A549 (cell line): ENCODE data around the gene ACTMAP. TPM values are rescaled to one million over a fixed set of nuclear protein-coding genes. Genes with fewer than 3 reads are reported as not detected.
A peak's percentile ranks its signal among the peaks of the same experiment; 100 is the strongest.

Source experiments
- ATAC-seq, 2 experiments: fragments of 200-7000 bp in 1 of 2; fragments of >200 bp in 1 of 2; cut with Nextera tagmentation in 1 of 2; cut with Tn5 transposase in 1 of 2; 3 replicates each; pipeline versions ENCODE4 v1.8.0 to v1.9.1; 2018 to 2020; ENCODE audit warnings: mild to moderate bottlenecking in 1 of 2, moderate library complexity in 1 of 2
- CTCF ChIA-PET: fragments of 300-600 bp; sonication (Branson Sonifier 250); formaldehyde crosslinking; extraction: SDS; loops from one replicate; lab custom pipeline; 2021; ENCODE audit warnings: antibody characterized with exemption, inconsistent platforms; lab: Yijun Ruan, JAX
- POLR2A ChIA-PET: fragments of 350-600 bp; formaldehyde crosslinking; extraction: SDS; loops from one replicate; lab custom pipeline; 2021; ENCODE audit warnings: antibody characterized with exemption, inconsistent platforms; lab: Yijun Ruan, JAX
- DNase-seq, 2 experiments: peaks; one replicate each; pipeline versions ENCODE4 v3.0.0 to v3.0.0-alpha.2; 2011 to 2016; ENCODE audit warnings: low read depth in 1 of 2, low spot score in 1 of 2
- FAIRE-seq: peaks from 2 replicates; lab custom pipeline; 2011; peaks lifted over from hg19 to GRCh38; lab: Jason Lieb, UNC
- H3K27ac ChIP-seq, 2 experiments: fragments of >200 bp; sonication (Bioruptor Twin); formaldehyde crosslinking; 3 replicates each; pipeline ENCODE4 v1.5.1; 2016 to 2017
- H3K4me1 ChIP-seq: fragments of >200 bp; sonication (Bioruptor Twin); formaldehyde crosslinking; 3 replicates; pipeline ENCODE4 v1.6.1; 2016
- H3K4me2 ChIP-seq: fragments of >200 bp; sonication (Bioruptor Twin); formaldehyde crosslinking; 3 replicates; pipeline ENCODE4 v1.6.1; 2016
- H3K4me3 ChIP-seq: fragments of >200 bp; sonication (Bioruptor Twin); formaldehyde crosslinking; 3 replicates; pipeline ENCODE4 v1.5.1; 2016
- H3K9me3 ChIP-seq: fragments of >200 bp; sonication (Bioruptor Twin); formaldehyde crosslinking; 3 replicates; pipeline ENCODE4 v1.6.1; 2016
- CBX2 ChIP-seq: fragments of 200-600 bp; sonication (generic); IDR thresholded peaks from 2 replicates; pipeline ENCODE4 v1.6.1; 2016; ENCODE audit warnings: low read depth, mild to moderate bottlenecking, borderline replicate concordance
- CEBPB ChIP-seq, 2 experiments: fragments of >200 bp in 1 of 2; sonication (Bioruptor Twin) in 1 of 2; formaldehyde crosslinking in 1 of 2; IDR thresholded peaks; 2 replicates each; pipeline ENCODE4 v1.6.1; 2012 to 2016
- EHF ChIP-seq: fragments of 250-450 bp; sonication (Bioruptor Pico); IDR thresholded peaks from 2 replicates; pipeline ENCODE4 v1.5.0; 2020; ENCODE audit warnings: mild to moderate bottlenecking
- EHMT2 ChIP-seq: fragments of 200-600 bp; sonication (generic); IDR thresholded peaks from 2 replicates; pipeline ENCODE4 v1.6.1; 2016; ENCODE audit warnings: antibody characterized with exemption, low read depth, mild to moderate bottlenecking, moderate library complexity
- FOSL2 ChIP-seq, 2 experiments: fragments of 450-650 bp in 1 of 2; fragments of >200 bp in 1 of 2; sonication (Bioruptor Twin) in 1 of 2; formaldehyde crosslinking; IDR thresholded peaks; 2 replicates each; pipeline versions ENCODE4 v1.5.0 to v1.6.1; 2016 to 2020; ENCODE audit warnings: mild to moderate bottlenecking in 1 of 2, moderate library complexity in 1 of 2
- FOXS1 ChIP-seq: fragments of 250-450 bp; sonication (Bioruptor Pico); IDR thresholded peaks from 2 replicates; pipeline ENCODE4 v1.5.0; 2020; ENCODE audit warnings: mild to moderate bottlenecking, moderate library complexity
- HOXB13 ChIP-seq: fragments of 250-450 bp; sonication (Bioruptor Pico); IDR thresholded peaks from 2 replicates; pipeline ENCODE4 v1.5.0; 2020; ENCODE audit warnings: low read depth, mild to moderate bottlenecking, moderate library complexity
- HOXB5 ChIP-seq: fragments of 250-450 bp; sonication (Bioruptor Pico); IDR thresholded peaks from 2 replicates; pipeline ENCODE4 v1.5.0; 2020; ENCODE audit warnings: mild to moderate bottlenecking, moderate library complexity
- MYC ChIP-seq: IDR thresholded peaks from 2 replicates; pipeline ENCODE4 v1.6.1; 2012; ENCODE audit warnings: mild to moderate bottlenecking, inconsistent platforms, low read length, improper control_type of control experiment, borderline replicate concordance
- NFE2L2 ChIP-seq: fragments of 150-350 bp; conservative IDR thresholded peaks from 2 replicates; pipeline ENCODE4 v1.6.1; 2014; ENCODE audit warnings: low read length
- PHF8 ChIP-seq: fragments of 200-600 bp; sonication (generic); IDR thresholded peaks from 2 replicates; pipeline ENCODE4 v1.6.1; 2016; ENCODE audit warnings: low read depth, mild to moderate bottlenecking, antibody characterized with exemption, moderate library complexity, borderline replicate concordance
- POLR2A ChIP-seq: IDR thresholded peaks from 2 replicates; pipeline ENCODE4 v1.6.1; 2012; ENCODE audit warnings: mild to moderate bottlenecking, low read length
- TFCP2L1 ChIP-seq: fragments of 250-450 bp; sonication (Bioruptor Pico); IDR thresholded peaks from 2 replicates; pipeline ENCODE4 v1.5.0; 2021; ENCODE audit warnings: mild to moderate bottlenecking
- TP53 ChIP-seq: fragments of 250-450 bp; sonication (Bioruptor Pico); IDR thresholded peaks from 2 replicates; pipeline ENCODE4 v1.5.0; 2021; ENCODE audit warnings: mild to moderate bottlenecking, moderate library complexity
- ZFP36 ChIP-seq: fragments of 450-650 bp; IDR thresholded peaks from 2 replicates; pipeline ENCODE4 v1.6.1; 2014; ENCODE audit warnings: borderline replicate concordance; ENCODE audit not compliant: partially characterized antibody
- WGBS: methylation state at CpG from one replicate; pipeline ENCODE4 v1.1.6; 2017; ENCODE audit errors: missing lambda C conversion rate; 5-methylcytosine and 5-hydroxymethylcytosine counted together
- polyA plus RNA-seq, 4 experiments: library from polyadenylated mRNA; depleted of rRNA in 3 of 4; stranded (reverse); fragments of >200 nt; fragmentation: RNase III in 1 of 4; extraction: RNeasy Plus Mini Kit Qiagen cat#74134 plus additional on column Dnase treatment in 1 of 4; gene quantifications; 2 replicates in 3 of 4; 3 replicates in 1 of 4; pipeline ENCODE4 v1.2.3, GENCODE V29; 2011 to 2017
- TF ChIP-seq, protein P1 (sequence below): fragments of >200 bp; sonication (Bioruptor Twin); formaldehyde crosslinking; IDR thresholded peaks from 3 replicates; pipeline ENCODE4 v1.6.1; 2016
- TF ChIP-seq, protein P2 (sequence below): fragments of >200 bp; sonication (Bioruptor Twin); formaldehyde crosslinking; IDR thresholded peaks from 3 replicates; pipeline ENCODE4 v1.5.1; 2016
- TF ChIP-seq, protein P3 (sequence below): fragments of 150-350 bp; IDR thresholded peaks from 2 replicates; pipeline ENCODE4 v1.6.1; 2014; ENCODE audit warnings: low read depth, mild to moderate bottlenecking, low read length
- TF ChIP-seq, protein P4 (sequence below): fragments of 250-450 bp; sonication (Bioruptor Pico); IDR thresholded peaks from 2 replicates; pipeline ENCODE4 v1.5.0; 2021; ENCODE audit warnings: mild to moderate bottlenecking, moderate library complexity, borderline replicate concordance
- TF ChIP-seq, protein P5 (sequence below): fragments of >200 bp; sonication (Bioruptor Twin); formaldehyde crosslinking; IDR thresholded peaks from 2 replicates; pipeline ENCODE4 v1.6.1; 2016

The ACTMAP gene
- polyA plus RNA-seq, 2 of the 4 experiments (the other 2 are of a cell fraction): 7.8 to 14.8 TPM

DNA sequence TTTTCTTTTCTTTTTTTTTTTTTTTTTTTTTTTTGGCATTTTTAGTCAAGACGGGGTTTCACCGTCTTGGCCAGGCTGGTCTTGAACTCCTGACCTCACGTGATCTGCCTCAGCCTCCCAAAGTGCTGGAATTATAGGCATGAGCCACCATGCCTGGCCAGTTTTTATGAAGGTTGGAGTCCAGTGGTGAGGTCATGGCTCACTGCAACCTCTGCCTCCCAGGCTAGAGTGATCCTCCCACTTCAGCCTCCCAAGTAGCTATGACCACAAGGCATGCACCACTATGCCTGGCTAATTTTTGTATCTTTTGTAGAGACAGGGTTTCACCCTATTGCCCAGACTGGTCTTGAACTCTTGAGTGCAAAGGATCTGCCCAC is 5.0 kb upstream of the ACTMAP start:
- Histone ChIP-seq H3K4me3 (no peak overlapping the region), H3K27ac (peak overlapping the region in 1 of 2 experiments; percentile 60; a peak in 1 of 6 replicates), H3K9me3 (no peaks in the 10 kb centered on the region), H3K4me2 (peak overlapping the region; percentile 64), H3K4me1 (peaks cover 40% of the 10 kb centered on the region)
- 100% methylated on average over 3 of the region's 3 CpGs for WGBS
- DNase-seq (no peak), FAIRE-seq (no peak), ATAC-seq (no peak)
- POLR2A ChIA-PET: interaction anchor here (0.6 to 2.4 kb wide), 5 partner anchors 23 to 92 kb away, joined by 3 to 17 read pairs (median 11); partner anchors contain the start of genes COQ8B, ITPKC and RAB4B
- CTCF ChIA-PET: interaction anchor here (0.6 to 9.7 kb wide), 14 partner anchors 9 to 410 kb away, joined by 3 to 71 read pairs (median 4); partner anchors contain the start of gene EGLN2
- TF ChIP-seq CBX2 (no peak), CEBPB (IDR thresholded peaks at IDR 0.05) (no peak), EHMT2 (no peak), HOXB5 (CRISPR knock-in tag) (no peak), PHF8 (no peak), FOSL2 (IDR thresholded peaks at IDR 0.05) (no peak), FOSL2 (CRISPR knock-in tag; IDR thresholded peaks at IDR 0.05) (no peak), ZFP36 (no peak), EHF (CRISPR knock-in tag) (no peak), NFE2L2 (no peak), MYC (no peak)
- TF ChIP-seq, protein P1, sequence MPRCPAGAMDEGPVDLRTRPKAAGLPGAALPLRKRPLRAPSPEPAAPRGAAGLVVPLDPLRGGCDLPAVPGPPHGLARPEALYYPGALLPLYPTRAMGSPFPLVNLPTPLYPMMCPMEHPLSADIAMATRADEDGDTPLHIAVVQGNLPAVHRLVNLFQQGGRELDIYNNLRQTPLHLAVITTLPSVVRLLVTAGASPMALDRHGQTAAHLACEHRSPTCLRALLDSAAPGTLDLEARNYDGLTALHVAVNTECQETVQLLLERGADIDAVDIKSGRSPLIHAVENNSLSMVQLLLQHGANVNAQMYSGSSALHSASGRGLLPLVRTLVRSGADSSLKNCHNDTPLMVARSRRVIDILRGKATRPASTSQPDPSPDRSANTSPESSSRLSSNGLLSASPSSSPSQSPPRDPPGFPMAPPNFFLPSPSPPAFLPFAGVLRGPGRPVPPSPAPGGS: no peak
- TF ChIP-seq, protein P2, sequence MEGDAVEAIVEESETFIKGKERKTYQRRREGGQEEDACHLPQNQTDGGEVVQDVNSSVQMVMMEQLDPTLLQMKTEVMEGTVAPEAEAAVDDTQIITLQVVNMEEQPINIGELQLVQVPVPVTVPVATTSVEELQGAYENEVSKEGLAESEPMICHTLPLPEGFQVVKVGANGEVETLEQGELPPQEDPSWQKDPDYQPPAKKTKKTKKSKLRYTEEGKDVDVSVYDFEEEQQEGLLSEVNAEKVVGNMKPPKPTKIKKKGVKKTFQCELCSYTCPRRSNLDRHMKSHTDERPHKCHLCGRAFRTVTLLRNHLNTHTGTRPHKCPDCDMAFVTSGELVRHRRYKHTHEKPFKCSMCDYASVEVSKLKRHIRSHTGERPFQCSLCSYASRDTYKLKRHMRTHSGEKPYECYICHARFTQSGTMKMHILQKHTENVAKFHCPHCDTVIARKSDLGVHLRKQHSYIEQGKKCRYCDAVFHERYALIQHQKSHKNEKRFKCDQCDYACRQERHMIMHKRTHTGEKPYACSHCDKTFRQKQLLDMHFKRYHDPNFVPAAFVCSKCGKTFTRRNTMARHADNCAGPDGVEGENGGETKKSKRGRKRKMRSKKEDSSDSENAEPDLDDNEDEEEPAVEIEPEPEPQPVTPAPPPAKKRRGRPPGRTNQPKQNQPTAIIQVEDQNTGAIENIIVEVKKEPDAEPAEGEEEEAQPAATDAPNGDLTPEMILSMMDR: no peak
- TF ChIP-seq, protein P3, sequence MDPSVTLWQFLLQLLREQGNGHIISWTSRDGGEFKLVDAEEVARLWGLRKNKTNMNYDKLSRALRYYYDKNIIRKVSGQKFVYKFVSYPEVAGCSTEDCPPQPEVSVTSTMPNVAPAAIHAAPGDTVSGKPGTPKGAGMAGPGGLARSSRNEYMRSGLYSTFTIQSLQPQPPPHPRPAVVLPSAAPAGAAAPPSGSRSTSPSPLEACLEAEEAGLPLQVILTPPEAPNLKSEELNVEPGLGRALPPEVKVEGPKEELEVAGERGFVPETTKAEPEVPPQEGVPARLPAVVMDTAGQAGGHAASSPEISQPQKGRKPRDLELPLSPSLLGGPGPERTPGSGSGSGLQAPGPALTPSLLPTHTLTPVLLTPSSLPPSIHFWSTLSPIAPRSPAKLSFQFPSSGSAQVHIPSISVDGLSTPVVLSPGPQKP: no peak
- TF ChIP-seq, protein P4, sequence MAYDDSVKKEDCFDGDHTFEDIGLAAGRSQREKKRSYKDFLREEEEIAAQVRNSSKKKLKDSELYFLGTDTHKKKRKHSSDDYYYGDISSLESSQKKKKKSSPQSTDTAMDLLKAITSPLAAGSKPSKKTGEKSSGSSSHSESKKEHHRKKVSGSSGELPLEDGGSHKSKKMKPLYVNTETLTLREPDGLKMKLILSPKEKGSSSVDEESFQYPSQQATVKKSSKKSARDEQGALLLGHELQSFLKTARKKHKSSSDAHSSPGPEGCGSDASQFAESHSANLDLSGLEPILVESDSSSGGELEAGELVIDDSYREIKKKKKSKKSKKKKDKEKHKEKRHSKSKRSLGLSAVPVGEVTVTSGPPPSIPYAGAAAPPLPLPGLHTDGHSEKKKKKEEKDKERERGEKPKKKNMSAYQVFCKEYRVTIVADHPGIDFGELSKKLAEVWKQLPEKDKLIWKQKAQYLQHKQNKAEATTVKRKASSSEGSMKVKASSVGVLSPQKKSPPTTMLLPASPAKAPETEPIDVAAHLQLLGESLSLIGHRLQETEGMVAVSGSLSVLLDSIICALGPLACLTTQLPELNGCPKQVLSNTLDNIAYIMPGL (CRISPR knock-in tag): no peak

DNA sequence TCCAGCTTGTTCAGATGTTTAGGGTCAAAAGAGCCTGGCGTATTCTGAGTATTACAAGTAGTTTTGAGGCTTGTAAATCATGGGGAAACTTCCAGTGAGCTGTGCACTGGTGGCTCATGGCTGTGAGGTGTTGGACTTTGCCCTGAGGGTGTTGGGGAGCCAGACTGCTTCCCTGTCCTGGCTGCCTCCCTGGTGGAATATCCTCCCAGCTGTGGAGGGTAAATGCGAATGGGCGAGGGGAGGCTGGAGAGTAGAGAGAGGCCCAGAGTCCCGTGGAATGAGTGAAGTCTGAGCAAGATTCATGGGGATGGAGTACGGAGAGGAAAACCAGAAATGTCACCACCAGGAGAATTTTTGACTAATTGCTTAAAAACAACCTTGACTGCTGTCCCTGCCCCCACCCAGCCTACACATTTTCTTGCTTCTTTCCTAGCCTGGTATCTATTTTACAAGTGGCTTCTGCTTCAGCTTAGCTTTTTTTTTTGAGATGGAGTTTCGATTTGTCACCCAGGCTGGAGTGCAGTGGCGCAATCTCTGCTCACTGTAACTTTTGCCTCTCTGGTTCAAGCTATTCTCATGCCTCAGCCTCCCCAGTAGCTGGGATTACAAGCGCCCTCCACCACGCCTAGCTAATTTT is 4.5 kb upstream of the ACTMAP start:
- DNase-seq (peak in 1 of 2 experiments; percentile 53), ATAC-seq (no peak)
- CTCF ChIA-PET: interaction anchor here (0.6 to 9.7 kb wide), 16 partner anchors 9 to 411 kb away, joined by 3 to 71 read pairs (median 4); partner anchors contain the start of genes COQ8B, EGLN2 and ITPKC

More for the DNA sequence above, 4.5 kb upstream of the ACTMAP start:
- TF ChIP-seq CBX2: no peak
- no peak for TF ChIP-seq HOXB13 (CRISPR knock-in tag)
- no peak for TF ChIP-seq TFCP2L1 (CRISPR knock-in tag)
- TF ChIP-seq POLR2A: 0 out of 2 replicates have a peak, but pooled peaks have one; percentile 7
- TF ChIP-seq HOXB5 (CRISPR knock-in tag): no peak
- peak; percentile 46 to 67; a peak in 2 of 4 replicates for TF ChIP-seq CEBPB (IDR thresholded peaks at IDR 0.05)
- TF ChIP-seq EHF (CRISPR knock-in tag): no peak
- TF ChIP-seq TP53 (CRISPR knock-in tag): no peak
- TF ChIP-seq, protein P5, sequence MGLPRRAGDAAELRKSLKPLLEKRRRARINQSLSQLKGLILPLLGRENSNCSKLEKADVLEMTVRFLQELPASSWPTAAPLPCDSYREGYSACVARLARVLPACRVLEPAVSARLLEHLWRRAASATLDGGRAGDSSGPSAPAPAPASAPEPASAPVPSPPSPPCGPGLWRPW: no peak
- TF ChIP-seq FOXS1: no peak
- POLR2A ChIA-PET: interaction anchor here (0.6 to 2.4 kb wide), 6 partner anchors 23 to 250 kb away, joined by 3 to 17 read pairs (median 8); partner anchors contain the start of genes COQ8B, ITPKC and RAB4B
- 87% methylated on average over 9 of the region's 9 CpGs for WGBS
- Histone ChIP-seq H3K9me3 (no peaks in the 10 kb centered on the region), H3K4me2 (peak overlapping the region; percentile 64), H3K4me1 (peaks cover 42% of the 10 kb centered on the region), H3K27ac (peak overlapping the region; percentile 19 to 60; a peak in 4 of 6 replicates), H3K4me3 (peak overlapping the region; percentile 4; the same call in 2 of the 3 replicates)
- FAIRE-seq: no peak
